HG03139 (cell line): ENCODE data around the gene HYI.
"Not testable (repeated sequence)": the region's sequence is repeated elsewhere in the genome, so short reads cannot be mapped to it uniquely, and the experiment has no call there.

ENCODE experiments used
- ATAC-seq: cut with Tn5 transposase; IDR thresholded peaks from one replicate; pipeline ENCODE4 v1.9.1; 2021; ENCODE audit not compliant: unreplicated experiment

HYI gene

DNA sequence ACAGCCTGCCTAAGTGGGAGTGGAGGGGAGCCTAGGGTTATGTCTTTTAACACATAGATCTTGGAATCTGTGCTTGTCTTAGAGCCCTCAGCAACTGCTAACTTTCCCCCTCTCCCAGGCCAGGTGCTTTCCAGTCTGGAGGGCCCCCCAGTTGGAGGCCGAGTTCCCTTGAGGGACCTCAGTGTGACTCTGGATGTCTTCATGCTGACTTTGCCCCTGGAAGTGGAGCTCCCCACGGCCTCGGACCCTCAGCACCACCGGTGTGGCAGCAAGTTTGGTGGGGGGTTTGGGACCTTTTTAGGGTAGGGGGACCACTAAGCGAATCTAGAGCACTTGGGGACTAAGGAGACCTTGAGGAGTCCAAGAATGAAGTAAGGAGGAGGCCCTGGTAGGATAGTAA is 22.9 kb downstream of the HYI start:
- no peak for ATAC-seq

- ATAC-seq: no peak
Measured at GRCh38 chr1:43427941-43428340, 25.8 kb downstream of the HYI start.

DNA sequence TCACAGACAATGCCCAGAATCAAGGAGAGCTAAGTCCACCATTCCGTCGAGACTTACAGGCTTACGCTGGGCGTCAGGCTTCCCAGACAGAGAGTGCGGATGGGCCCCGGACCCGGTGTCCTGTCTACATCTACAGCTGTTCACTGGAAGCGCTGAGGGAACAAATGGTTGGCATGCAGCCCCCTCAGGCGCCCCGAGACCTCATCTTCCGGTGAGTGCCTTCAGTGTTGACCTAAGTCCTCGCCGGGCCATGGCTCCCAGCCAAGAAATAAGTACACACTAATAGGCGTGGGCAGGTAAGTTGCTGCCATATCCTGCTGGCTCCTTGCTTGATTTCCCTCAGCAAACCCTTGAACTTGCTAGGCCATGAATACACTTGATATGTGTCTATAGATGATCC is 26.2 kb downstream of the HYI start:
- no peak for ATAC-seq

DNA sequence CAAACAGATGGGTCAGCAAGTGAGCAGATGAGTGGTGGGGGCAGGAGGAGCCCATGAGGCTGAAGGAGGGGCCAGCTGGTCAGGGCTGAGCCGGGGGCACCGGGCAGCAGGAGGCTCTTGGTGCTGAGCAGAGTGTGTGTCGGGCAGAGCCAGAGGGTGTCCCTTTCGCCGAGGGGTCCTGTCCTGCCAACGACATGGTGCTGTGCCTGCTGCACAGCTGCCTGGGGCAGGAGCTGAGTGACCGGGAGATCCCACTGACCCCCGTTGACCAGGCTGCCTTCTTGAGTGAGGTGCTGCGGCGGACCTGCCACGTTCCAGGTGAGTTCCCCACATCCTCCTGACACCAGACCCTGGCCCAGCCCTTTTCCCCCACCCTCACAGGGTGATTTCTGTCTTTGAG is 27.5 kb downstream of the HYI start:
- no peak for ATAC-seq

DNA sequence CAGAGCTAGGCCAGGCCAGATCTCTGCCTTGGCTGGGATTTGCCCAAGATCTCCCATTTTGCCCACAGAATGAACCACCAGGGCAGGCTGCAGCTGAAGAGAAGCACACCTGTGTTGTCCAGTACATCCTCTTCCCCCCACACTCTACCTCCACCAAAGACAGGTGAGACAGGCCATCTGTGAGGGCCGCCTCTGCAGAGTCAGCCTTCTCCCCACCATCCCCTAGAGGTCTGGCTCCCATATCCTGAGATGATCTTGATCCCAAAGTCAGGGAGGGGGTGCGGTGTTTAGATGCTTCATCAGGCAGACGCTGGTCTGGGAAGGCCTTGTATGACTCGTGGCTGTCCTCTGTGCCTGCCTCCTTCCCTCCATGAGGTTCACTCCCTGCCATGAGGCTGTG is 28.7 kb downstream of the HYI start:
- no peak for ATAC-seq

DNA sequence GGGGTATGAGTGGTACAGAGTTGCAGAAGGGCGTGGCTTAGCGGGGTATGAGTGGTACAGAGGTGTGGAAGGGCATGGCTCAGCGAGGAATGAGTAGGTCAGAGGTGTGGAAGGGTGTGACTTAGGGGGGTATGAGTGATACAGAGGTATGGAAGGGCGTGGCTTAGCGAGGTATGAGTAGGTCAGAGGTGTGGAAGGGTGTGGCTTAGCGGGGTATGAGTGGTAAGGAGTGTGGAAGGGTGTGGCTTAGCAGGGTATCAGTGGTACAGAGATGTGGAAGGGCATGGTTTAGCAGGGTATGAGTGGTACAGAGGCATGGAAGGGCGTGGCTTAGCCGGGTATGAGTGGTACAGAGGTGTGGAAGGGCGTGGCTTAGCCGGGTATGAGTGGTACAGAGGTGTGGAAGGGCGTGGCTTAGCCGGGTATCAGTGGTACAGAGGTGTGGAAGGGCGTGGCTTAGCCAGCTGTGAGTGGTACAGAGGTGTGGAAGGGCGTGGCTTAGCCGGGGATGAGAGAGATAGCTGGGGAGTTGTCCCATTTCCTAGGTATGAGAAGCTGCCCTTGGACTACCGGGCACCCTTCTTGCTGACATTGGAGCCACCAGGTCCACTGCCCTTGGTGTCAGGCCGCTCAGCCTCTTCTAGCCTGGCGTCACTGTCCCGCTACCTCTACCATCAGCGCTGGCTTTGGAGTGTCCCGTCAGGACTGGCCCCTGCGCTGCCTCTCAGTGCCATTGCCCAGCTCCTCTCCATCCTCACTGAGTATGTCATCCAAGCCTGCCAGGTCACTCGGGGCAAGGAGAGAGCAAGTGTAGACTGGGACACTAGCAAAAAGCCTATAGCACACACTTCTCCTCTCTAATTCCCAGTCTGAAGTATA is 29.8 kb downstream of the HYI start:
- ATAC-seq: no peak

- ATAC-seq: no peak
Measured at GRCh38 chr1:43422995-43423671, 30.6 kb downstream of the HYI start.

DNA sequence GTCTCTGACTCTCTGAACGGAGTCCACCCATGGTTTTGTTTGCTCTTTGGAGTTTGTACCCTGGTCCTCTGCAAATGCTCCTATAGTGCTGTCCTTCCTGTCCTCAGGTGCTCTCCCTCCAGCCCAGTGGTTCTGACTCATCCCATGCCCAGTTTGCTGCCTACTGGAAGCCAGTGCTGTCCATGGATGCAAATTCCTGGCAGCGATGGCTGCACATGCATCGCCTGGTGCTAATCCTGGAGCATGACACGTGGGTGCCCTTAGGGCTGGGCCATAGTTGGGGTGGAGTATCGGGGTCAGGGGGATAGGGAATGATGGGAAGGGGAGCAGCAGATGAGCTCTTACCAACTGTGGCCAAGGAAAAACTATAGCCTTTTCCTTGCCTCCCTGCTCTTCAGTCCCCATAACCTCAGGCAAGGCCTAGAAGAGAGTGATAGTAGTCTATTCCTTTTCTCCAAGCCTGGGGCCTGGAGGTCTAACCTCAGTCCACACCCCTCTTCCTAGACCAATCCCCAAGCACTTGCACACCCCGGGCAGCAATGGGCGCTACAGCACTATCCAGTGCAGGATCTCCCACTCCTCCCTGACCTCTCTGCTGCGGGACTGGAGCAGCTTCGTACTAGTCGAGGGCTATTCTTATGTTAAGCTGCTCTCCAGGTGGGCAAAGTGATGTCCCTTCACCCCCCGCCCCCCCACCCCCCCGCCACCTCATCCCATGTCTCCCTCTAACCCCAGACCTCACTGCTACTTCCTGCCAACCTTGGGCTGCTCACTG is 31.6 kb downstream of the HYI start:
- ATAC-seq: no peak

GRCh38 chr1:43421396-43421795 is 32.3 kb downstream of the HYI start:
- no peak for ATAC-seq

GRCh38 chr1:43420874-43421273 is 32.9 kb downstream of the HYI start:
- no peak for ATAC-seq

DNA sequence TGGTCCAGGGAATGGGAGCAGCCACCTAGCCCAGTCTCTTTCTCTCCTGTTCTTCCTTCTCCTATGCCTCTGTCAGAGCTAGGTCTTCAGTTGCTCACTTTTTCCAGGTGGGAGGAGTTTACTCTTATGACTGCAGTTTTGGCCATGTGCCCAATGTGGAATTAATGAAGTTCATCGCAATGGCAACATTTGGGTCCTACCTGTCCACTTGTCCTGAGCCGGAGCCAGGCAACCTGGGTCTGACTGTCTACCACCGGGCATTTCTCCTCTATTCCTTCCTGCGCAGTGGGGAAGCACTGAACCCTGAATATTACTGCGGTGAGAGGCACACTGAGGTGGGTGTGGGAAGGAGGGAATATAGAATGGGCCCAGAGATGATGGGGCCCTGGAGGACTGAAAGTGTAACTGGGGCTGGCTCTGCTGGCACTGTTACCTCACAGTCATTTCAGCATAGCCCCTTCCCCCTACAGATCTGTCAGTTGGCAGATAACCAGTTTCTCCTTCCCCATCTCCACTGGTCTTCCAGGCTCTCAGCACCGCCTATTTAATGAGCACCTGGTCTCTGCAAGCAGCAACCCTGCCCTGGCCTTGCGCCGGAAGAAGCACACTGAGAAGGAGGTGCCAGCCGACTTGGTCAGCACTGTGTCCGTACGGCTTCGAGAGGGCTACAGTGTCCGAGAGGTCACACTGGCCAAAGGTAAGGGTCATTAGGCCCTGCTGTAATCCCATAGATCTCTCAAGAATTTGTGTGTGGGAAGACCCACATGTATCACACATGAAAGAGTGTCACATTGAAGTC is 33.9 kb downstream of the HYI start:
- no peak for ATAC-seq

- no peak for ATAC-seq
Measured at GRCh38 chr1:43418858-43419257, 34.9 kb downstream of the HYI start.

- no peak for ATAC-seq
Measured at GRCh38 chr1:43415901-43416300, 37.8 kb downstream of the HYI start.

DNA sequence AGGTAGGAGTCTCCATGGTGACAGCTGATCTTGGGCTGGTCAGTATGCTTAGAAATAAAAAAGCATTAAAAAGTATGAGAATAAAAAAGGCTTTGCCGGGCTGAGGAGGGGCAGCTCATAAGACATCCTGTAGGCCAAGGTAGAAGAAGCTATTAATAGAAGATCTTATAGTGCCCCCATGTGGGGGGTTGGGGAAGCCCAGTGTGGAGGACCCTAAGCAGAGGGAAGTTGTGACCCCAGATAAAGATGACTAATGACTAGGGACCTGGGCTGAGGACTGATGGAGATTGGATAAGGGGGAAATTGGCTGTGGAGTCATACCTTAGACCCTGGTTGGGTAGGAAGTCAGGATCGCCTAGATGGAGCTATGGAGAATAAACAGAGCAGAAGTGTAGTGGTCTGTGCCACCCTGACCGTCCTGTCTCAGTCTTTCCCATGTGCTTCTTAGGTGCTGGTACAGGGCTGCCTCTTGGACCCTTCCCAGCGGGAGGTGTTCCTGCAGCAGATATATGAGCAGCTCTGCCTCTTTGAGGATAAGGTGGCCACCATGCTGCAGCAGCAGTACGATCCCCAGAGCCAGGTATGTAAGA is 39.0 kb downstream of the HYI start:
- ATAC-seq: no peak

DNA sequence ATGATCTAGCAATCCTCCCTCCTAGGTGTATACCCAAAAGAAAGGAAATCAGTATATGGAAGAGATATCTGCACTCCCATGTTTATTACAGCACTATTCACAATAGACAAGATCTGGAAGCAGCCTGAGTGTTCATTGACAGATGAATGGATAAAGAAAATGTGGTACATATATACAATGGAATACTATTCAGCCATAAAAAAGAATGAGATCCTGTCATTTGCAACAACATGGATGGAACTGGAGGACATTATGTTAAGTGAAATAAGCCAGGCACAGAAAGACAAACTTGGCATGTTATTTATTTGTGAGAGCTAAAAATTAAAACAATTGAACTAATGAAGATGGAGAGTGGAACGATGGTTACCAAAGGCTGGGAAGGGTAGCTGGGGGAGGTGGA is 40.3 kb downstream of the HYI start:
- not testable (repeated sequence) for ATAC-seq

- ATAC-seq: no peak
Measured at GRCh38 chr1:43410571-43410970, 43.2 kb downstream of the HYI start.

GRCh38 chr1:43405876-43406234 is 47.9 kb downstream of the HYI start:
- ATAC-seq: no peak

GRCh38 chr1:43405219-43405875 is 48.4 kb downstream of the HYI start:
- ATAC-seq: no peak

DNA sequence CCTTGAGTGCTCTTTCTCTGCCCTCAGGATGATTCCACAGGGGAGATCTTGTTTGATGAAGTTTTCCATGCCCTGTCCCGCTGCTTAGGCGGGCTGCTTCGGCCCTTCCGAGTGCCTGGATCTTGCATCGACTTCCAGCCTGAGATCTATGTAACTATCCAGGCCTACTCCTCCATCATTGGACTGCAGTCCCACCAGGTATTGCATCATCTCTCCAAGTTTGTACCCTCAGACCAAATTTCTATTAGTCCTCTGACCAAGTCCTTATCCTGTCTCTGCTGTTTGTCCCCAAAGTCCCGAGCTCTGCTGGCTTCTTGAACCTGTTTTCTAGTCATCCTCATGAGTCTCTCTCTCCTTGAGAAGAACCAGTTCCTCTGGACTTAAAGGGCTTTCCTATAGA is 49.4 kb downstream of the HYI start:
- no peak for ATAC-seq
